Breast epithelium (tissue), 4 donors: ENCODE results near the gene SLC10A7. TPM values are rescaled to one million over a fixed set of nuclear protein-coding genes. Genes with fewer than 3 reads are reported as not detected.

Experiments
- DNase-seq, 2 donors: peaks; one replicate each; pipeline ENCODE4 v3.0.0-alpha.2; 2019; ENCODE audit warnings: low spot score in 2 of 2
- H3K27ac ChIP-seq, 2 donors: fragments of 200-600 bp; sonication (generic) in 1 of 2; one replicate each; pipeline ENCODE4 v1.5.1; 2016 to 2019; ENCODE audit warnings: mild to moderate bottlenecking in 1 of 2
- H3K27me3 ChIP-seq, 2 donors: fragments of 200-600 bp; sonication (generic) in 1 of 2; one replicate each; pipeline versions ENCODE4 v1.5.1 to v1.6.0; 2017 to 2019; ENCODE audit warnings: control low read depth in 1 of 2, mild to moderate bottlenecking in 1 of 2
- H3K36me3 ChIP-seq: fragments of 200-600 bp; one replicate; pipeline ENCODE4 v1.5.1; 2019
- H3K4me1 ChIP-seq, 2 donors: fragments of 200-600 bp; sonication (generic); one replicate each; pipeline ENCODE4 v1.5.1; 2016 to 2019; ENCODE audit warnings: control low read depth in 1 of 2
- H3K4me3 ChIP-seq, 3 donors: fragments of 200-600 bp; sonication (generic); 1 replicate in 2 of 3; 2 replicates in 1 of 3; pipeline ENCODE4 v1.5.1; 2016 to 2019; ENCODE audit warnings: mild to moderate bottlenecking in 3 of 3, moderate library complexity in 2 of 3
- H3K9me3 ChIP-seq, 2 donors: fragments of 200-600 bp; sonication (generic) in 1 of 2; one replicate each; pipeline ENCODE4 v1.5.1; 2016 to 2019; ENCODE audit warnings: control low read depth in 1 of 2
- POLR2A ChIP-seq: fragments of 450-650 bp; IDR thresholded peaks from one replicate; pipeline ENCODE4 v1.6.1; 2016; ENCODE audit warnings: antibody characterized with exemption, mild to moderate bottlenecking, moderate library complexity
- POLR2AphosphoS5 ChIP-seq, 3 donors: sonication (generic); formaldehyde crosslinking; IDR thresholded peaks; one replicate each; pipeline ENCODE4 v1.6.1; 2017; ENCODE audit warnings: antibody characterized with exemption in 3 of 3
- intact Hi-C: fragments of 100-400 bp; cut with DNase I; formaldehyde crosslinking; loops from one replicate; pipeline ENCODE4 v1.15.1; 2023; ENCODE audit warnings: low total_unique reads
- total RNA-seq, 3 donors: library from RNA; depleted of rRNA; stranded (reverse); fragments of >200 nt; gene quantifications; one replicate each; pipeline ENCODE4 v1.1.0, GENCODE V29; 2016
- TF ChIP-seq, protein P1 (sequence below), 3 donors: fragments of 450-650 bp; IDR thresholded peaks; one replicate each; pipeline ENCODE4 v1.5.1; 2016 to 2017; ENCODE audit warnings: antibody characterized with exemption in 3 of 3, mild to moderate bottlenecking in 3 of 3, moderate library complexity in 3 of 3

Gene SLC10A7
- total RNA-seq = 10 to 100 TPM; 11.7 to 25.8 (median 17.0) TPM

DNA sequence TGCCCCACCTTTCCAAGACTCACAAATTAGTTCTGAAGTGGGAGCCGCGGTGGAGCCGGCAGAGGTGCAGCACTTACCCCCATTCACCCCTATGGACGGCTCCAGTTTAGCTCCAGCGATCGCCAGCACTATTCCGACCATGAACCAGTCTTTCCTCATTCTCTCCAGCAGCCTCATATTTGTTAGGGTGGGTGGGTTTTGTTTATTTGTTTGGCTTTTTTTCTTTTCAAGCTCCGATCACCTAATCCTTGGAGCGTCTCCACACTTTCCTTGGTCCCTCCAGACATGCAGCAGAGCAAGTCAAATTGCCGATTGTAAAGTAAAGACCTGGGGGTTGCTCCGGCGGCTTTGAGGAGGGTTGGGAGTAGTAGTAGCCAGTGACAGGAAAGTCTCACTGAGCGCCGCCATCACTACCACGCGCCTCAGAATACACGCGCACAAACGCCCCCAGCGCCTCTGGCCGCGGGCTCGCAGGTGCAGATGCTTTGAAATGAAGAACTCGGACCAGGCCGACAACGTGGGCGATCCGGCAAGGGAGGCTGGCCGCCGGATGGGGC lies at the start of gene SLC10A7:
Gene SLC10A7, minus strand, starts transcription at position 400 of the 557 bp plus-strand sequence. Its CDS starts 223 bp downstream, at position 177.
- DNase-seq = peak; percentile 43 to 61
- H3K4me1 ChIP-seq = peaks cover 0 to 6% of the 10 kb centered on the region in 2 donors
- H3K9me3 ChIP-seq = no peaks in the 10 kb centered on the region
- H3K4me3 ChIP-seq = peak within 1 kb of the TSS; percentile 74 to 90 (median 88)
- peak within 1 kb of the TSS; percentile 85 to 86 for H3K27ac ChIP-seq
- TF ChIP-seq, protein P1, sequence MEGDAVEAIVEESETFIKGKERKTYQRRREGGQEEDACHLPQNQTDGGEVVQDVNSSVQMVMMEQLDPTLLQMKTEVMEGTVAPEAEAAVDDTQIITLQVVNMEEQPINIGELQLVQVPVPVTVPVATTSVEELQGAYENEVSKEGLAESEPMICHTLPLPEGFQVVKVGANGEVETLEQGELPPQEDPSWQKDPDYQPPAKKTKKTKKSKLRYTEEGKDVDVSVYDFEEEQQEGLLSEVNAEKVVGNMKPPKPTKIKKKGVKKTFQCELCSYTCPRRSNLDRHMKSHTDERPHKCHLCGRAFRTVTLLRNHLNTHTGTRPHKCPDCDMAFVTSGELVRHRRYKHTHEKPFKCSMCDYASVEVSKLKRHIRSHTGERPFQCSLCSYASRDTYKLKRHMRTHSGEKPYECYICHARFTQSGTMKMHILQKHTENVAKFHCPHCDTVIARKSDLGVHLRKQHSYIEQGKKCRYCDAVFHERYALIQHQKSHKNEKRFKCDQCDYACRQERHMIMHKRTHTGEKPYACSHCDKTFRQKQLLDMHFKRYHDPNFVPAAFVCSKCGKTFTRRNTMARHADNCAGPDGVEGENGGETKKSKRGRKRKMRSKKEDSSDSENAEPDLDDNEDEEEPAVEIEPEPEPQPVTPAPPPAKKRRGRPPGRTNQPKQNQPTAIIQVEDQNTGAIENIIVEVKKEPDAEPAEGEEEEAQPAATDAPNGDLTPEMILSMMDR (IDR thresholded peaks at IDR 0.05) = no peak
- TF ChIP-seq POLR2A = no peak
- TF ChIP-seq POLR2AphosphoS5 (IDR thresholded peaks at IDR 0.05) = no peak
- intact Hi-C loops = no loop called here
- H3K36me3 ChIP-seq = no peaks in the 10 kb centered on the region
- no peaks in the 10 kb centered on the region for H3K27me3 ChIP-seq

DNA sequence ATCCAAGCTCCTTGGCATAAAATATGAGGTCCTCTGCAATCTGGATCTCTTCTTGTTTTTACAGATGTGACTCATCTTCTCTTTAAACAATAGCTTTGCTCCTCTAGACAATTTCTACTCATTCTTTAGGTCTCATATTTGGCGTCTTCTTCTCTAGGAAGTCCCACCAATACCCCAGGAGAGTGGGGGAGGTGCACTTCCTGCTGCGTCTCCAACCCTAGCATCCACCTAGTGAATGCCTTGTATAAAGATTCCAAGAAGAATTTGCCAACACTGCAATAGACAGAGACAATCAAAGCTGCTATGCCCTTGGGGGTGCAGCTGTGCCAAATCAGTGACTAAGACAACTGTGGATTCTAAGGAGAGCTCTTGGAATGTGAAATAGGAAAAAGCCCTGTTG lies 45.7 kb upstream of the SLC10A7 start:
- Histone ChIP-seq H3K4me3 (no peak overlapping the region), H3K4me1 (no peaks in the 10 kb centered on the region), H3K27ac (no peak overlapping the region), H3K36me3 (no peaks in the 10 kb centered on the region), H3K9me3 (no peaks in the 10 kb centered on the region), H3K27me3 (no peaks in the 10 kb centered on the region)
- TF ChIP-seq POLR2A (no peak), POLR2AphosphoS5 (IDR thresholded peaks at IDR 0.05) (no peak)
- TF ChIP-seq, protein P1 (IDR thresholded peaks at IDR 0.05) = no peak
- intact Hi-C loops = no loop called here
- no peak for DNase-seq

GRCh38 chr4:146564492-146564891 lies 42.8 kb upstream of the SLC10A7 start:
- Histone ChIP-seq H3K4me3 (no peak overlapping the region), H3K36me3 (no peaks in the 10 kb centered on the region), H3K27ac (no peak overlapping the region), H3K27me3 (no peaks in the 10 kb centered on the region), H3K4me1 (no peaks in the 10 kb centered on the region), H3K9me3 (no peaks in the 10 kb centered on the region)
- intact Hi-C loops = no loop called here
- no peak for TF ChIP-seq POLR2A
- no peak for TF ChIP-seq POLR2AphosphoS5 (IDR thresholded peaks at IDR 0.05)
- TF ChIP-seq, protein P1 (IDR thresholded peaks at IDR 0.05) = no peak
- DNase-seq = no peak

GRCh38 chr4:146550161-146550560 lies 28.4 kb upstream of the SLC10A7 start:
- Histone ChIP-seq H3K4me3 (no peak overlapping the region), H3K27me3 (no peaks in the 10 kb centered on the region), H3K9me3 (no peaks in the 10 kb centered on the region), H3K27ac (no peak overlapping the region), H3K4me1 (no peaks in the 10 kb centered on the region), H3K36me3 (no peaks in the 10 kb centered on the region)
- DNase-seq = no peak
- TF ChIP-seq, protein P1 (IDR thresholded peaks at IDR 0.05) = no peak
- TF ChIP-seq POLR2AphosphoS5 (IDR thresholded peaks at IDR 0.05) (no peak), POLR2A (no peak)
- intact Hi-C loops = no loop called here

DNA sequence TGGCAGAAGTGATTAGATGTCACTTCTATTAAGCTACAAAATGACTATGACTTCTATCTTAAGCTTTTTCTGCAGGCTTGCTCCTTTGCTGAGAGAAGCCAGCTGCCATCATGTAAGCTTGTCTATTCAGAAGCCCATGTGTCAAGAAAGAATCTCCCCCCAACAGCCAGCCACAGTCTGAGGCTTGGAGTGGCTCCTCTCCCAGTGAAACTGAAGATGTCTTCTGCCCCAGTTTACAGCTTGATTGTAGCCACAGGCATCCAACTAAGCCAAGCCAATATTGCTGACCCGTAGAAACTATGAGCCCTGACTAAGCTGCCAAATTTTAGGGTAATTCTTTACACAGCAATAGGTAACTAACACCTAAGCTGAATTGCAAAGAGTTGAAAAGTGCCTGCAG lies 26.7 kb upstream of the SLC10A7 start:
- Histone ChIP-seq H3K27ac (no peak overlapping the region), H3K4me3 (no peak overlapping the region)
- intact Hi-C loops = no loop called here

More for the DNA sequence above, 26.7 kb upstream of the SLC10A7 start:
- Histone ChIP-seq H3K4me1 (no peaks in the 10 kb centered on the region), H3K9me3 (peaks cover 0 to 4% of the 10 kb centered on the region in 2 donors), H3K27me3 (no peaks in the 10 kb centered on the region), H3K36me3 (no peaks in the 10 kb centered on the region)
- TF ChIP-seq POLR2AphosphoS5 (IDR thresholded peaks at IDR 0.05) (no peak), POLR2A (no peak)
- TF ChIP-seq, protein P1 (IDR thresholded peaks at IDR 0.05) = no peak
- DNase-seq = no peak
